Caco-2 (cell line): ENCODE measurements around the gene NEDD9. TPM values are rescaled to one million over a fixed set of nuclear protein-coding genes. Genes with fewer than 3 reads are reported as not detected.

ENCODE experiments used
- BruUV-seq: library from RNA; stranded (reverse); fragments of 400-500 nt; replicated peaks from 2 replicates; lab custom pipeline; 2021; lab: Mats Ljungman, UMichigan
- CTCF ChIA-PET: fragments of 300-600 bp; sonication (Branson Sonifier 250); formaldehyde crosslinking; loops from one replicate; lab custom pipeline; 2022; ENCODE audit warnings: antibody characterized with exemption; lab: Charles Lee
- POLR2A ChIA-PET: fragments of 300-600 bp; sonication (Branson Sonifier 250); formaldehyde crosslinking; loops from one replicate; lab custom pipeline; 2022; ENCODE audit warnings: antibody characterized with exemption; lab: Charles Lee
- DNase-seq, 2 experiments: peaks; one replicate each; pipeline versions ENCODE4 v3.0.0 to v3.0.0-alpha.2; 2020 to 2022
- H3K27me3 ChIP-seq: replicated peaks from 2 replicates; pipeline ENCODE4 v1.6.0; 2011; ENCODE audit warnings: low read length; ENCODE audit not compliant: control insufficient read depth, insufficient read depth
- H3K36me3 ChIP-seq: 2 replicates; pipeline ENCODE4 v1.5.1; 2011; ENCODE audit warnings: low read length; ENCODE audit not compliant: control insufficient read depth, insufficient read depth
- H3K4me1 ChIP-seq: fragments of 250-450 bp; sonication (Bioruptor Pico); 2 replicates; pipeline ENCODE4 v1.5.1; 2020; ENCODE audit warnings: mild to moderate bottlenecking
- H3K4me3 ChIP-seq: 2 replicates; pipeline ENCODE4 v1.5.1; 2011; ENCODE audit warnings: low read depth, mild to moderate bottlenecking, control low read depth, low read length
- H3K9me3 ChIP-seq: fragments of 250-450 bp; sonication (Bioruptor Pico); 2 replicates; pipeline ENCODE4 v1.5.1; 2020; ENCODE audit warnings: mild to moderate bottlenecking, moderate library complexity
- H3K27ac Mint-ChIP-seq: one replicate; pipeline ENCODE4 v1.8.0; 2022; ENCODE audit warnings: mixed read lengths; ENCODE audit not compliant: unreplicated experiment
- H3K27me3 Mint-ChIP-seq: one replicate; pipeline ENCODE4 v1.8.0; 2022; ENCODE audit warnings: mixed read lengths; ENCODE audit not compliant: insufficient read depth, unreplicated experiment
- H3K36me3 Mint-ChIP-seq: one replicate; pipeline ENCODE4 v1.8.0; 2022; ENCODE audit warnings: mild to moderate bottlenecking, mixed read lengths; ENCODE audit not compliant: insufficient read depth, unreplicated experiment
- H3K4me1 Mint-ChIP-seq: one replicate; pipeline ENCODE4 v1.8.0; 2022; ENCODE audit warnings: low read depth, mixed read lengths; ENCODE audit not compliant: unreplicated experiment
- H3K4me3 Mint-ChIP-seq: one replicate; pipeline ENCODE4 v1.8.0; 2022; ENCODE audit warnings: mild to moderate bottlenecking, moderate library complexity, mixed read lengths; ENCODE audit not compliant: unreplicated experiment
- H3K9me3 Mint-ChIP-seq: one replicate; pipeline ENCODE4 v1.8.0; 2022; ENCODE audit warnings: mixed read lengths; ENCODE audit not compliant: unreplicated experiment
- CTCF ChIP-seq, 2 experiments: fragments of 200-600 bp in 1 of 2; IDR thresholded peaks; 1 replicate in 1 of 2; 2 replicates in 1 of 2; pipeline versions ENCODE4 v1.5.1 to v1.8.0; 2011 to 2022; ENCODE audit warnings: antibody characterized with exemption in 1 of 2, control low read depth in 1 of 2, inconsistent platforms in 1 of 2, low read depth in 1 of 2, low read length in 1 of 2, mild to moderate bottlenecking in 1 of 2, moderate library complexity in 1 of 2; ENCODE audit not compliant: insufficient read depth in 1 of 2, severe bottlenecking in 1 of 2, unreplicated experiment in 1 of 2
- intact Hi-C: fragments of 100-400 bp; cut with micrococcal nuclease; formaldehyde crosslinking; loops from one replicate; pipeline ENCODE4 v1.10.0; 2022; ENCODE audit not compliant: unreplicated experiment
- total RNA-seq: library from RNA; stranded (reverse); gene quantifications from 2 replicates; pipeline ENCODE4 v1.2.3, GENCODE V29; 2022

Gene NEDD9
- total RNA-seq, 1 experiment from 2014 or later, result 36.2 TPM

- H3K36me3 ChIP-seq, result no peaks in the 10 kb centered on the region
- no peak for DNase-seq
- no peaks in the 10 kb centered on the region for H3K27me3 Mint-ChIP-seq
- peaks cover 36% of the 10 kb centered on the region for H3K4me1 Mint-ChIP-seq
- H3K4me1 ChIP-seq, result peaks cover 17% of the 10 kb centered on the region
- no peaks in the 10 kb centered on the region for H3K36me3 Mint-ChIP-seq
- no peak overlapping the region for H3K4me3 Mint-ChIP-seq
- intact Hi-C loops, result no loop called here
- H3K9me3 ChIP-seq, result no peaks in the 10 kb centered on the region
- BruUV-seq, result no TSS peak
- H3K27me3 ChIP-seq, result no peaks in the 10 kb centered on the region
- no peak overlapping the region for H3K27ac Mint-ChIP-seq
- TF ChIP-seq CTCF (IDR thresholded peaks at IDR 0.05; ENCODE audit: insufficient read depth in 1 of 2, low read depth in 1 of 2, low read length in 1 of 2, severe bottlenecking in 1 of 2, unreplicated experiment in 1 of 2), result no peak
- H3K4me3 ChIP-seq, result no peak overlapping the region
- ChIA-PET CTCF (interaction anchor here (0.6 to 0.8 kb wide), 2 partner anchors 67 to 319 kb away, joined by 3 to 5 read pairs; no protein-coding TSS in a partner anchor), POLR2A (interaction anchor here (0.6 kb wide), 1 partner anchor 15 kb away, joined by 4 read pairs; no protein-coding TSS in a partner anchor)
- peaks cover 16% of the 10 kb centered on the region for H3K9me3 Mint-ChIP-seq
Measured at GRCh38 chr6:11242711-11243110, 10.2 kb upstream of the NEDD9 start.

- TF ChIP-seq CTCF (IDR thresholded peaks at IDR 0.05; ENCODE audit: insufficient read depth in 1 of 2, low read depth in 1 of 2, low read length in 1 of 2, severe bottlenecking in 1 of 2, unreplicated experiment in 1 of 2), result peak in 1 of 2 experiments; percentile 63
- peak; percentile 65 to 70 for DNase-seq
- Histone ChIP-seq H3K9me3 (no peaks in the 10 kb centered on the region), H3K4me1 (peaks cover 17% of the 10 kb centered on the region), H3K36me3 (no peaks in the 10 kb centered on the region), H3K27me3 (no peaks in the 10 kb centered on the region), H3K4me3 (no peak overlapping the region)
- no TSS peak for BruUV-seq
- POLR2A ChIA-PET, result interaction anchor here (1.0 kb wide), 1 partner anchor 9 kb away, joined by 10 read pairs; the partner anchor contains the start of gene NEDD9
- Mint-ChIP-seq H3K4me3 (no peak overlapping the region), H3K27me3 (no peaks in the 10 kb centered on the region), H3K4me1 (peaks cover 36% of the 10 kb centered on the region), H3K27ac (no peak overlapping the region), H3K36me3 (no peaks in the 10 kb centered on the region), H3K9me3 (peaks cover 16% of the 10 kb centered on the region)
- CTCF ChIA-PET, result interaction anchor here (0.6 to 0.8 kb wide), 2 partner anchors 68 to 100 kb away, joined by 3 to 4 read pairs; no protein-coding TSS in a partner anchor
- intact Hi-C loops, result loop anchor here (2.0 kb wide), 1 partner anchor 55 kb away; no protein-coding TSS in a partner anchor
Measured at GRCh38 chr6:11241793-11242201, 9.3 kb upstream of the NEDD9 start.

- H3K36me3 Mint-ChIP-seq, result no peaks in the 10 kb centered on the region
- H3K4me1 Mint-ChIP-seq, result peaks cover 40% of the 10 kb centered on the region
- Histone ChIP-seq H3K36me3 (no peaks in the 10 kb centered on the region), H3K9me3 (no peaks in the 10 kb centered on the region), H3K4me3 (no peak overlapping the region), H3K4me1 (peaks cover 17% of the 10 kb centered on the region), H3K27me3 (no peaks in the 10 kb centered on the region)
- BruUV-seq, result no TSS peak
- TF ChIP-seq CTCF (IDR thresholded peaks at IDR 0.05; ENCODE audit: insufficient read depth in 1 of 2, low read depth in 1 of 2, low read length in 1 of 2, severe bottlenecking in 1 of 2, unreplicated experiment in 1 of 2), result no peak
- H3K27me3 Mint-ChIP-seq, result no peaks in the 10 kb centered on the region
- H3K4me3 Mint-ChIP-seq, result no peak overlapping the region
- CTCF ChIA-PET, result interaction anchor here (0.6 kb wide), 1 partner anchor 100 kb away, joined by 4 read pairs; no protein-coding TSS in a partner anchor
- intact Hi-C loops, result loop anchor here (2.0 kb wide), 1 partner anchor 56 kb away; no protein-coding TSS in a partner anchor
- no peak for DNase-seq
- peaks cover 16% of the 10 kb centered on the region for H3K9me3 Mint-ChIP-seq
- peak overlapping the region; percentile 3 for H3K27ac Mint-ChIP-seq
- POLR2A ChIA-PET, result interaction anchor here (1.0 kb wide), 1 partner anchor 8 kb away, joined by 10 read pairs; the partner anchor contains the start of gene NEDD9
Measured at GRCh38 chr6:11241154-11241792, 8.8 kb upstream of the NEDD9 start.
